ENCODE measurements around the gene PARP15.

GRCh38 chr3:122665226-122665786 is 87.9 kb downstream of the PARP15 start:
- no peak for TF ChIP-seq CTCF (IDR thresholded peaks at IDR 0.05)
- TF ChIP-seq EZH2phosphoT487 (IDR thresholded peaks at IDR 0.05): no peak
- TF ChIP-seq EZH2 (IDR thresholded peaks at IDR 0.05): no peak
